GM12875 (cell line): ENCODE data around the gene EPG5.
"Not testable (repeated sequence)": the region's sequence is repeated elsewhere in the genome, so short reads cannot be mapped to it uniquely, and the experiment has no call there.

Source experiments
- H3K4me3 ChIP-seq: one replicate; pipeline ENCODE4 v1.5.1; 2011; ENCODE audit warnings: low read depth, low read length, control low read depth
- CTCF ChIP-seq: IDR thresholded peaks from 2 replicates; pipeline ENCODE4 v1.5.1; 2011; ENCODE audit warnings: low read depth, mild to moderate bottlenecking, control low read depth, inconsistent platforms, low read length, moderate library complexity, borderline replicate concordance; ENCODE audit not compliant: insufficient read depth

EPG5 gene

DNA sequence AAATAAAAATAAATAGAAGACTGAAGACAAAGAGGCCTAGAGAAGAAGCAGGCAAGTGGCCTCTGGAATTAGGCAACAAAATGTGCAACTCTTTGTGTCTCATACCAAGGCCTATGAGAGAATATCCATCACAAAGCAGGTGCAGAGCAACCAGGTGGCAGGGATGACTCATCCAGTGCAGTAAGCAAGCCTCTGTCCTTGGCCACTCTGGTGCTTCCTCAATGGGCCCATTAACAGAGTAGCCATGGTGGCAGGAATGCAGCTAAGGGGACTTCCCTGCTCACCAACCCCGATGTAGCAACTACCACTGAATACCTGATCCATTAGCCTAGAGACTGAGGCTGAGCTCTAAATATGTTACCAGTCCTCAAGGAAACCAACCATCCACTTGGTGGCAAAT, 11.0 kb upstream of the EPG5 start:
- TF ChIP-seq CTCF = no peak
- H3K4me3 ChIP-seq = no peak overlapping the region

- no peak overlapping the region for H3K4me3 ChIP-seq
- TF ChIP-seq CTCF = no peak
Observed at GRCh38 chr18:45976974-45977373, 9.8 kb upstream of the EPG5 start.

GRCh38 chr18:45976566-45976965, 9.4 kb upstream of the EPG5 start:
- H3K4me3 ChIP-seq = no peak overlapping the region
- no peak for TF ChIP-seq CTCF

- H3K4me3 ChIP-seq = no peak overlapping the region
- peak; percentile 49 for TF ChIP-seq CTCF
Observed at GRCh38 chr18:45974088-45974536, 7.0 kb upstream of the EPG5 start.

DNA sequence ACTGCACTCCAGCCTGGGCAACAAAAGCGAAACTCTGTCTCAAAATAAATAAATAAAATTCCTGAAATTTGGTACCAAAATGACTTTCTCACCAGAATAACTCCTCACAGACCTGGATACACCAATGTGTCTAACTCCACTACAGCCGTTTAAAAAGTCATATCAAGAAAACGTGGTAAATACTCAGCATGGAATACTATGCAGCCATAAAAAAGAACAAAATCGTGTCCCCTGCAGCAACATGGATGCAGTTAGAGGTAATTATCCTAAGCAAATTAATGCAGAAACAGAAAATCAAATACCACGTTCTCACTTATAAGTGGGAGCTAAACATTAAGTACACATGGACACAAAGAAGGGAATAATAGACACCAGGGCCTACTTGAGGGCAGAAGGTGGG, 2.2 kb downstream of the EPG5 start:
- H3K4me3 ChIP-seq = not testable (repeated sequence)

- no peak overlapping the region for H3K4me3 ChIP-seq
- TF ChIP-seq CTCF = no peak
Observed at GRCh38 chr18:45962866-45963265, 4.3 kb downstream of the EPG5 start.

DNA sequence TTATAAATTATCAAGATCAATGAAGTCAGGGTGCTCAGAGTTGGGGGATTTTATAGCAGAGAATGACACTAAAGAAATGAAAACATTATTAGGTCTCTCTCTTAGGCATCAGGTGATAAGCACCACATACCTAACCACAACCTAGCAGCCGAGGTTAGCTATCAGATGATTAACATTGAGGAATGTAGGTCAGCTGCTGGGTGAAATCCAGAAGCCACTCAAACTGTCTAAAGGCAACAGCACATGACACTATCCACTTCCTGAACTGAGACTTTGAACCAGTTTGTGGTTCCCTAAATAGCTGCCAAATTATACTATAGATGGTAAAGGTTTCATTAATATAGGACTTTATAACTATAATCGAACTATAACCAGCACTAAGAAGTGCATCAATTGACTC, 4.7 kb downstream of the EPG5 start:
- TF ChIP-seq CTCF = no peak
- no peak overlapping the region for H3K4me3 ChIP-seq

GRCh38 chr18:45959484-45959883, 7.6 kb downstream of the EPG5 start:
- H3K4me3 ChIP-seq = not testable (repeated sequence)
